Endothelial cell of umbilical vein (primary cell): Measurements from ENCODE around the gene TENM4. TPM values are rescaled to one million over a fixed set of nuclear protein-coding genes. Genes with fewer than 3 reads are reported as not detected.

Experiments
- BruUV-seq: library from RNA; stranded (reverse); fragments of 400-500 nt; replicated peaks from 2 replicates; lab custom pipeline; 2021; lab: Mats Ljungman, UMichigan
- CTCF ChIA-PET: fragments of 300-600, 350-600 bp; sonication (Branson Sonifier 250); formaldehyde crosslinking; loops from one replicate; lab custom pipeline; 2021; ENCODE audit warnings: antibody characterized with exemption, inconsistent platforms; lab: Charles Lee
- POLR2A ChIA-PET: fragments of 300-600, 350-600 bp; sonication (Branson Sonifier 250); formaldehyde crosslinking; loops from one replicate; lab custom pipeline; 2021; ENCODE audit warnings: antibody characterized with exemption, inconsistent platforms; lab: Charles Lee
- DNase-seq: peaks from one replicate; pipeline ENCODE4 v3.0.0-alpha.2; 2011; ENCODE audit warnings: low read depth, low spot score
- FAIRE-seq: peaks from 2 replicates; lab custom pipeline; 2011; peaks lifted over from hg19 to GRCh38; lab: Jason Lieb, UNC
- H2AFZ ChIP-seq: 2 replicates; pipeline ENCODE4 v1.6.0; 2012; ENCODE audit warnings: low read depth, low read length, control low read depth, inconsistent platforms
- H3K27ac ChIP-seq: 2 replicates; pipeline ENCODE4 v1.5.1; 2011; ENCODE audit warnings: low read depth, mild to moderate bottlenecking, control low read depth, low read length, moderate library complexity; ENCODE audit not compliant: insufficient read depth
- H3K27me3 ChIP-seq, 2 experiments: 2 replicates each; pipeline versions ENCODE4 v1.6.0 to v1.6.1; 2011; ENCODE audit warnings: low read length in 2 of 2, mixed read lengths in 1 of 2; ENCODE audit not compliant: control insufficient read depth in 2 of 2, insufficient read depth in 2 of 2
- H3K36me3 ChIP-seq, 2 experiments: 2 replicates in 1 of 2; 3 replicates in 1 of 2; pipeline ENCODE4 v1.5.1; 2011; ENCODE audit warnings: low read length in 2 of 2, mild to moderate bottlenecking in 1 of 2, moderate library complexity in 1 of 2; ENCODE audit not compliant: control insufficient read depth in 2 of 2, insufficient read depth in 2 of 2; ENCODE audit errors: extremely low read depth in 1 of 2
- H3K4me1 ChIP-seq: 3 replicates; pipeline ENCODE4 v1.5.1; 2011; ENCODE audit warnings: mild to moderate bottlenecking, low read length; ENCODE audit not compliant: control insufficient read depth, insufficient read depth; ENCODE audit errors: extremely low read depth
- H3K4me2 ChIP-seq: 2 replicates; pipeline ENCODE4 v1.6.1; 2011; ENCODE audit warnings: low read length, control low read depth, mixed read lengths; ENCODE audit not compliant: insufficient read depth
- H3K4me3 ChIP-seq, 3 experiments: fragments of 200-600 bp in 1 of 3; sonication (generic), shearing (Covaris generic) in 1 of 3; replicated peaks in 1 of 3; 2 replicates each; pipeline ENCODE4 v1.5.1; 2011 to 2016; ENCODE audit warnings: control low read depth in 3 of 3, low read length in 3 of 3, mild to moderate bottlenecking in 2 of 3, inconsistent platforms in 1 of 3, low read depth in 1 of 3, moderate library complexity in 1 of 3; ENCODE audit not compliant: insufficient read depth in 1 of 3
- H3K79me2 ChIP-seq: 2 replicates; pipeline ENCODE4 v1.6.0; 2012; ENCODE audit warnings: low read length, inconsistent platforms; ENCODE audit not compliant: control insufficient read depth, insufficient read depth
- H3K9ac ChIP-seq: replicated peaks from 2 replicates; pipeline ENCODE3; 2011; ENCODE audit warnings: low read length, control low read depth; ENCODE audit not compliant: insufficient read depth; ENCODE audit errors: extremely low read depth
- H3K9me1 ChIP-seq: replicated peaks from 3 replicates; pipeline ENCODE4 v1.6.0; 2011; ENCODE audit warnings: mild to moderate bottlenecking, low read length; ENCODE audit not compliant: control insufficient read depth, insufficient read depth; ENCODE audit errors: extremely low read depth
- H3K9me3 ChIP-seq: replicated peaks from 2 replicates; pipeline ENCODE4 v1.5.1; 2012; ENCODE audit warnings: low read length, inconsistent platforms; ENCODE audit not compliant: control insufficient read depth, insufficient read depth
- H4K20me1 ChIP-seq: replicated peaks from 2 replicates; pipeline ENCODE3; 2011; ENCODE audit warnings: mild to moderate bottlenecking, low read length; ENCODE audit not compliant: control insufficient read depth, insufficient read depth; ENCODE audit errors: extremely low read depth
- EZH2 ChIP-seq: IDR thresholded peaks from 2 replicates; pipeline ENCODE4 v1.6.1; 2012; ENCODE audit warnings: borderline replicate concordance, low read depth, mild to moderate bottlenecking, moderate library complexity, low read length, inconsistent platforms; ENCODE audit not compliant: severe bottlenecking
- FOS ChIP-seq: IDR thresholded peaks from 2 replicates; pipeline ENCODE4 v1.6.1; 2011; ENCODE audit warnings: mild to moderate bottlenecking, low read length, moderate library complexity, borderline replicate concordance; ENCODE audit not compliant: insufficient read depth
- GATA2 ChIP-seq: IDR thresholded peaks from 2 replicates; pipeline ENCODE4 v1.7.0; 2011; ENCODE audit warnings: low read depth, mild to moderate bottlenecking, moderate library complexity, mixed read lengths, low read length; ENCODE audit not compliant: insufficient read length, insufficient read depth
- JUN ChIP-seq: IDR thresholded peaks from 2 replicates; pipeline ENCODE4 v1.6.1; 2011; ENCODE audit warnings: borderline replicate concordance, low read depth; ENCODE audit not compliant: insufficient read length, insufficient read depth
- MYC ChIP-seq: IDR thresholded peaks from one replicate; pipeline ENCODE4 v1.6.1; 2011; ENCODE audit warnings: mild to moderate bottlenecking, low read depth, low read length
- POLR2A ChIP-seq: IDR thresholded peaks from 2 replicates; pipeline ENCODE4 v1.6.1; 2012; ENCODE audit warnings: low read depth, mild to moderate bottlenecking, control low read depth, low read length
- POLR2AphosphoS5 ChIP-seq: IDR thresholded peaks from 2 replicates; pipeline ENCODE4 v1.6.1; 2012; ENCODE audit warnings: low read depth, mild to moderate bottlenecking, control low read depth, low read length, moderate library complexity; ENCODE audit not compliant: insufficient read depth
- dilution Hi-C: fragments of 300-500 bp; cut with MboI; formaldehyde crosslinking; loops from one replicate; pipeline ENCODE4 v1.15.0; 2019; ENCODE audit warnings: low sequenced_read_pairs; ENCODE audit not compliant: extremely low pct_ligation_motif_present
- intact Hi-C: fragments of 100-400 bp; cut with micrococcal nuclease; formaldehyde crosslinking; loops from one replicate; pipeline ENCODE4 v1.10.0; 2022
- polyA plus RNA-seq, 4 experiments: library from polyadenylated mRNA; depleted of rRNA in 3 of 4; stranded (reverse) in 3 of 4; unstranded in 1 of 4; fragments of >200 nt; gene quantifications; 2 replicates each; pipeline versions ENCODE4 v1.2.1 to v1.2.3, GENCODE V29; 2011 to 2012; ENCODE audit warnings: missing spikeins in 1 of 4
- total RNA-seq: library from RNA; stranded (reverse); gene quantifications from 2 replicates; pipeline ENCODE4 v1.2.3, GENCODE V29; 2021
- TF ChIP-seq, protein P1 (sequence below): IDR thresholded peaks from 2 replicates; pipeline ENCODE4 v1.6.1; 2011; ENCODE audit not compliant: insufficient read depth, insufficient read length
- TF ChIP-seq, protein P2 (sequence below), 2 donors: IDR thresholded peaks; 1 replicate in 1 of 2; 2 replicates in 1 of 2; pipeline ENCODE4 v1.5.1; 2011; ENCODE audit warnings: low read length in 2 of 2, mild to moderate bottlenecking in 2 of 2, moderate library complexity in 2 of 2, control low read depth in 1 of 2, inconsistent platforms in 1 of 2, low read depth in 1 of 2; ENCODE audit not compliant: insufficient read depth in 1 of 2; ENCODE audit errors: extremely low read depth in 1 of 2

Gene TENM4
- total and polyA plus RNA-seq, 2 donors (not counting 3 experiments of a cell fraction or from before 2014, with no cell fraction given) = 0.06 to 0.27 TPM

DNA sequence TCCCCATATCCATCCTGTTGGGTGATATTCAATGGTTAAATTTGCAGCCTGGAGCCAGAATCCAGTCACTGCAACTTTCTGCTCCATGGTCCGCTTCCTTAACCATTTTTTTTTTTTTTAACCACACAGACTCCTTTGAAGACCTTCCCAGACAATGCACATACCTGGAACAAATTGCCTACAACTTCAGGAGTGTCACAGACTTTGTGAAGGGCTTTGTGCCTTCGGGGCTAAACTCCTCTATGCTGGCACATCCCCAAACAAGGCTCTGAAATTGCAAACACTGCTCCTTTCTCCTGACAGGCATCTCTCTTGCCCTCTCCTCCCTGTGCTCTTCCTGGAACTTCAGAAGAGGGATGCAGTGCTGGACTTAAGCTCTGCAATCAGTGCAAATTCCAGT, 40.6 kb downstream of the TENM4 start:
- Histone ChIP-seq H3K4me2 (no peak overlapping the region), H3K27me3 (no peaks in the 10 kb centered on the region), H3K9ac (no peak overlapping the region), H4K20me1 (no peaks in the 10 kb centered on the region), H3K79me2 (no peaks in the 10 kb centered on the region), H2AFZ (no peak overlapping the region), H3K9me1 (no peaks in the 10 kb centered on the region), H3K27ac (no peak overlapping the region), H3K9me3 (no peaks in the 10 kb centered on the region), H3K4me3 (no peak overlapping the region), H3K4me1 (no peaks in the 10 kb centered on the region), H3K36me3 (no peaks in the 10 kb centered on the region)
- FAIRE-seq (no peak), DNase-seq (no peak)
- POLR2A ChIA-PET = no interaction called here
- CTCF ChIA-PET = no interaction called here
- no TSS peak for BruUV-seq
- intact Hi-C loops = no loop called here
- TF ChIP-seq POLR2A (no peak), EZH2 (no peak), POLR2AphosphoS5 (no peak), FOS (no peak), MYC (no peak)
- TF ChIP-seq, protein P1, sequence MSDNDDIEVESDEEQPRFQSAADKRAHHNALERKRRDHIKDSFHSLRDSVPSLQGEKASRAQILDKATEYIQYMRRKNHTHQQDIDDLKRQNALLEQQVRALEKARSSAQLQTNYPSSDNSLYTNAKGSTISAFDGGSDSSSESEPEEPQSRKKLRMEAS = no peak
- dilution Hi-C loops = no loop called here

DNA sequence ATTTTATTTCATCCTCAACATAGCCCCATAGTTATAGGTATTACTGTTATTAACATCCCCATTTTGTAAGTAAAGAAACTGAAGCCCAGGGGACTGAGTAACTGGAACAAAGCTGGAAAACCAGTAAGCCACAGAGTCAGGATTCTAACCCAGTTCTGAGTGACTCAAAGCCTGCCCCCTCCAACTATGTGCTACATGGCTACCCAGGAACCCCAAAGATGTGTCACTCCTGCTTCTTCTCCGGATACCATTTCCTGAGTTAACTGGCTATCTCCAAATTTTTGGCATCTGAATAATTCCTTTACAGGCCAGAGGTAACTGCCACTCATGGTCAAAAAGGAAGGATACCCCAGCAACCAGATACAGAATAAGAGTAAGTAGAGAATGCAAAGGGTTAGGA, 43.6 kb downstream of the TENM4 start:
- Histone ChIP-seq H3K9me3 (no peaks in the 10 kb centered on the region), H3K4me3 (no peak overlapping the region), H3K4me1 (no peaks in the 10 kb centered on the region), H3K9ac (no peak overlapping the region), H3K27me3 (no peaks in the 10 kb centered on the region), H3K79me2 (no peaks in the 10 kb centered on the region), H4K20me1 (no peaks in the 10 kb centered on the region), H3K27ac (no peak overlapping the region), H3K4me2 (no peak overlapping the region), H2AFZ (no peak overlapping the region), H3K36me3 (no peaks in the 10 kb centered on the region), H3K9me1 (no peaks in the 10 kb centered on the region)
- dilution Hi-C loops (no loop called here), intact Hi-C loops (no loop called here)
- TF ChIP-seq FOS = no peak
- TF ChIP-seq GATA2 = no peak
- no peak for TF ChIP-seq EZH2
- no peak for TF ChIP-seq MYC
- no peak for TF ChIP-seq POLR2AphosphoS5
- TF ChIP-seq, protein P2, sequence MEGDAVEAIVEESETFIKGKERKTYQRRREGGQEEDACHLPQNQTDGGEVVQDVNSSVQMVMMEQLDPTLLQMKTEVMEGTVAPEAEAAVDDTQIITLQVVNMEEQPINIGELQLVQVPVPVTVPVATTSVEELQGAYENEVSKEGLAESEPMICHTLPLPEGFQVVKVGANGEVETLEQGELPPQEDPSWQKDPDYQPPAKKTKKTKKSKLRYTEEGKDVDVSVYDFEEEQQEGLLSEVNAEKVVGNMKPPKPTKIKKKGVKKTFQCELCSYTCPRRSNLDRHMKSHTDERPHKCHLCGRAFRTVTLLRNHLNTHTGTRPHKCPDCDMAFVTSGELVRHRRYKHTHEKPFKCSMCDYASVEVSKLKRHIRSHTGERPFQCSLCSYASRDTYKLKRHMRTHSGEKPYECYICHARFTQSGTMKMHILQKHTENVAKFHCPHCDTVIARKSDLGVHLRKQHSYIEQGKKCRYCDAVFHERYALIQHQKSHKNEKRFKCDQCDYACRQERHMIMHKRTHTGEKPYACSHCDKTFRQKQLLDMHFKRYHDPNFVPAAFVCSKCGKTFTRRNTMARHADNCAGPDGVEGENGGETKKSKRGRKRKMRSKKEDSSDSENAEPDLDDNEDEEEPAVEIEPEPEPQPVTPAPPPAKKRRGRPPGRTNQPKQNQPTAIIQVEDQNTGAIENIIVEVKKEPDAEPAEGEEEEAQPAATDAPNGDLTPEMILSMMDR (IDR thresholded peaks at IDR 0.05; ENCODE audit: extremely low read depth in 1 of 2, insufficient read depth in 1 of 2, low read depth in 1 of 2, low read length in 2 of 2) = no peak
- no peak for TF ChIP-seq POLR2A
- TF ChIP-seq, protein P1 = no peak
- TF ChIP-seq JUN = no peak
- DNase-seq = no peak
- POLR2A ChIA-PET = no interaction called here
- CTCF ChIA-PET = no interaction called here
- no TSS peak for BruUV-seq
- FAIRE-seq = no peak
